Endodermal cell (in vitro differentiated cells): ENCODE results near the gene MAP7D3. TPM values are rescaled to one million over a fixed set of nuclear protein-coding genes. Genes with fewer than 3 reads are reported as not detected.

Experiments used
- DNase-seq: peaks from one replicate; pipeline ENCODE4 v3.0.0-alpha.2; 2017
- H3K27ac ChIP-seq: 2 replicates; pipeline ENCODE4 v1.5.1; 2013; ENCODE audit warnings: mild to moderate bottlenecking, low read depth, low read length, moderate library complexity
- H3K27me3 ChIP-seq: 2 replicates; pipeline ENCODE4 v1.6.1; 2013; ENCODE audit warnings: mild to moderate bottlenecking, low read length, moderate library complexity; ENCODE audit not compliant: insufficient read depth, control insufficient read depth, poor library complexity, severe bottlenecking
- H3K36me3 ChIP-seq: 2 replicates; pipeline ENCODE4 v1.7.0; 2013; ENCODE audit warnings: mild to moderate bottlenecking, low read length, moderate library complexity; ENCODE audit not compliant: control insufficient read depth, insufficient read depth
- H3K4me1 ChIP-seq: one replicate; pipeline ENCODE4 v1.7.0; 2013; ENCODE audit warnings: low read length; ENCODE audit not compliant: control insufficient read depth, insufficient read depth
- H3K4me3 ChIP-seq: 2 replicates; pipeline ENCODE4 v1.5.1; 2013; ENCODE audit warnings: mild to moderate bottlenecking, low read length, moderate library complexity
- H3K9ac ChIP-seq: 2 replicates; pipeline ENCODE4 v1.6.1; 2013; ENCODE audit warnings: mild to moderate bottlenecking, low read length, moderate library complexity; ENCODE audit not compliant: poor library complexity, severe bottlenecking; ENCODE audit errors: extremely low read depth
- H3K9me3 ChIP-seq: 2 replicates; pipeline ENCODE4 v1.6.1; 2013; ENCODE audit warnings: mild to moderate bottlenecking, low read length, moderate library complexity; ENCODE audit not compliant: control insufficient read depth
- H3K27ac Mint-ChIP-seq: 2 replicates; pipeline ENCODE4 v1.8.0; 2020; ENCODE audit warnings: mixed read lengths
- H3K27me3 Mint-ChIP-seq: 2 replicates; pipeline ENCODE4 v1.8.0; 2021; ENCODE audit warnings: mild to moderate bottlenecking, mixed read lengths; ENCODE audit not compliant: insufficient read depth
- H3K36me3 Mint-ChIP-seq: 2 replicates; pipeline ENCODE4 v1.8.0; 2020; ENCODE audit warnings: low read depth, mixed read lengths
- H3K4me1 Mint-ChIP-seq: 2 replicates; pipeline ENCODE4 v1.8.0; 2020; ENCODE audit warnings: mixed read lengths
- H3K4me3 Mint-ChIP-seq: 2 replicates; pipeline ENCODE4 v1.8.0; 2020; ENCODE audit warnings: mild to moderate bottlenecking, moderate library complexity, mixed read lengths
- H3K9me3 Mint-ChIP-seq: 2 replicates; pipeline ENCODE4 v1.8.0; 2020; ENCODE audit warnings: mild to moderate bottlenecking, mixed read lengths
- CTCF ChIP-seq: fragments of 200-600 bp; sonication (generic); conservative IDR thresholded peaks from 2 replicates; pipeline ENCODE4 v1.5.0; 2021; ENCODE audit warnings: antibody characterized with exemption, mild to moderate bottlenecking
- WGBS, 2 experiments: methylation state at CpG; one replicate each; pipeline versions ENCODE4 v1.1.5 to v1.1.7; 2013; ENCODE audit warnings: missing lambda C conversion rate in 2 of 2, mixed read lengths in 1 of 2; ENCODE audit not compliant: insufficient coverage in 1 of 2, insufficient read length in 1 of 2; 5-methylcytosine and 5-hydroxymethylcytosine counted together
- total RNA-seq, 2 donors: library from RNA; stranded (reverse); fragmentation: NEBNext Ultra II Directional in 1 of 2; extraction: Animal tissue kit (Norgen Biotek cat#: 25700) in 1 of 2; gene quantifications; 2 replicates in 1 of 2; 3 replicates in 1 of 2; pipeline ENCODE4 v1.2.1, GENCODE V29; 2021

The MAP7D3 gene
- total RNA-seq, 2 donors from 2014 or later: 12.3 to 14.2 TPM

DNA sequence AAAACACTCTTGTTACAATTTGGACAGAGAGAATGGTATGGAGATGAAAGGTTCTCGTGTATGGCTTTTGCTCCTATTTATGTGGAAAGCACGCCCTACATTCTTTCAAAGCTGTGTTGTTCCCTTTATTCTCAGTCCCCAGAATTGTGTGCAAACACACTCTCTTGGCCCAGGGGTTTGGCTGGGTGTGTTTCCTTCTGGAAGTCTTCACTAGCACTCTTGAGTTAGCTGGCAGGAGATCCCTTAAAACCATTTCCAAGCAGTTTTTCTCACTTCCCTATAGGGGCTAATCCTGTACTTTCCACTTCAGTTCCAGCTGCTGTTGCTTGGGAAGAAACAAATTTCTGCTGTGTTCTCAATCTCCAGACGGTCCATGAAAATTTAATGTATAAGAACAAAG is 68.8 kb downstream of the MAP7D3 start:
- Histone ChIP-seq H3K36me3 (no peaks in the 10 kb centered on the region), H3K4me3 (no peak overlapping the region), H3K9me3 (no peaks in the 10 kb centered on the region), H3K4me1 (no peaks in the 10 kb centered on the region), H3K27me3 (no peaks in the 10 kb centered on the region), H3K9ac (no peak overlapping the region), H3K27ac (no peak overlapping the region)
- TF ChIP-seq CTCF: no peak
- H3K4me3 Mint-ChIP-seq: no peak overlapping the region
- peaks cover 38% of the 10 kb centered on the region for H3K9me3 Mint-ChIP-seq
- no peaks in the 10 kb centered on the region for H3K27me3 Mint-ChIP-seq
- 86% methylated on average over 3 of the region's 3 CpGs; no CpG with 5 or more reads in 1 of the 2 experiments for WGBS, 2 experiments
- H3K27ac Mint-ChIP-seq: no peak overlapping the region
- no peaks in the 10 kb centered on the region for H3K36me3 Mint-ChIP-seq
- no peaks in the 10 kb centered on the region for H3K4me1 Mint-ChIP-seq
- no peak for DNase-seq

- Mint-ChIP-seq H3K27ac (no peak overlapping the region), H3K36me3 (no peaks in the 10 kb centered on the region), H3K4me3 (no peak overlapping the region), H3K27me3 (no peaks in the 10 kb centered on the region), H3K4me1 (no peaks in the 10 kb centered on the region), H3K9me3 (peaks cover 27% of the 10 kb centered on the region)
- no peaks in the 10 kb centered on the region for H3K9me3 ChIP-seq
- H3K27ac ChIP-seq: no peak overlapping the region
- no peaks in the 10 kb centered on the region for H3K4me1 ChIP-seq
- TF ChIP-seq CTCF: no peak
- H3K36me3 ChIP-seq: no peaks in the 10 kb centered on the region
- WGBS, 2 experiments: 88% methylated on average over 4 of the region's 4 CpGs; no CpG with 5 or more reads in 1 of the 2 experiments
- no peaks in the 10 kb centered on the region for H3K27me3 ChIP-seq
- no peak overlapping the region for H3K4me3 ChIP-seq
- H3K9ac ChIP-seq: no peak overlapping the region
- DNase-seq: no peak
Observed at GRCh38 chrX:136179133-136179532, 72.1 kb downstream of the MAP7D3 start.

GRCh38 chrX:136176399-136176825 is 74.8 kb downstream of the MAP7D3 start:
- no peak overlapping the region for H3K27ac ChIP-seq

More at GRCh38 chrX:136176399-136176825, 74.8 kb downstream of the MAP7D3 start:
- Mint-ChIP-seq H3K9me3 (peaks cover 29% of the 10 kb centered on the region), H3K27me3 (no peaks in the 10 kb centered on the region), H3K4me3 (no peak overlapping the region), H3K4me1 (no peaks in the 10 kb centered on the region), H3K27ac (no peak overlapping the region), H3K36me3 (no peaks in the 10 kb centered on the region)
- 83% methylated on average over 2 of the region's 2 CpGs; no CpG with 5 or more reads in 1 of the 2 experiments for WGBS, 2 experiments
- H3K9ac ChIP-seq: no peak overlapping the region
- no peak for TF ChIP-seq CTCF
- H3K36me3 ChIP-seq: no peaks in the 10 kb centered on the region
- H3K9me3 ChIP-seq: no peaks in the 10 kb centered on the region
- H3K4me1 ChIP-seq: no peaks in the 10 kb centered on the region
- no peak overlapping the region for H3K4me3 ChIP-seq
- no peak for DNase-seq
- H3K27me3 ChIP-seq: no peaks in the 10 kb centered on the region
